HG03469 (cell line): Measurements from ENCODE around the gene CSRP1.

Experiments
- ATAC-seq: cut with Tn5 transposase; IDR thresholded peaks from one replicate; pipeline ENCODE4 v1.9.1; 2021; ENCODE audit warnings: mild to moderate bottlenecking, moderate library complexity, moderate number of reproducible peaks; ENCODE audit not compliant: unreplicated experiment

The CSRP1 gene

DNA sequence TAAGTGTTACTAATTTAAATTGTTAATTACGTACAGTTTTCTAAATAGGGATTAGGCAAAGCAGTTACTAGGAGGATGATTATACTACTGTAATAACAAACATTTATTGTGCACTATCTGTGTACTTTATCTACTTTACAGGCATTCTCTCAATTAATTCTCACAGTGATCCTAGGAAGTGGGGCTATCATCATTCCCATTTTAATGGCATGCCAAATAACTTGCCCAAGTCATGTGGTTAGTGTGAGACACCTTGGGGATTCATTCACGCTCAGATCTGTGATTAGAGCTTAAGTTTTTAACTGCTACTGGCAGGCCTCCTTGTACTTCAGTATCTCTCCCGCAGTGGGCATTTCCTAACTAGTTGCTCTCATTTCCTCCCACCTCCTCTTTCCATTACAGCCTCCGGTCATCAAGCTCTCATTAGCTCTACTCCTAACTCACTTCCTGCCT, 49.4 kb downstream of the CSRP1 start:
- ATAC-seq: no peak

GRCh38 chr1:201456499-201457309, 50.2 kb downstream of the CSRP1 start:
- ATAC-seq: no peak

DNA sequence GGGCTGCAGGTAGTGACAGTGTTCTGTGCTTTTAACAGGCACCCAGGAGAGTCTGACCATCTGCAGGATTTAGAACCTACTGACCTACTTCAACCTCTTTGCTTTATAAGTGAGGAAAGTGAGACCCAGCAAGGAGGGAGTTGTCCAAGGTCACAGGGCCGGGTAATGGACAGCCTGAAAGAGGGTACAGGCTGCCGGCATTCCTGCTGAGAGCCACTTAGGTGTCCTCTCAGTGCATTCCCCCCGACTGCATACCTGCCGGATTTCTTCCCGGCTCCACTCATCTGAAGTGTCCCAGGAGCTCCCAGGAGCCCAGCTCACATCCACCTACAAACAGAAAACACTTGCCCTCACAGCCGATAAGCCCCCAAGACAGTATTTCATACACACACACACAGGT, 51.8 kb downstream of the CSRP1 start:
- no peak for ATAC-seq

DNA sequence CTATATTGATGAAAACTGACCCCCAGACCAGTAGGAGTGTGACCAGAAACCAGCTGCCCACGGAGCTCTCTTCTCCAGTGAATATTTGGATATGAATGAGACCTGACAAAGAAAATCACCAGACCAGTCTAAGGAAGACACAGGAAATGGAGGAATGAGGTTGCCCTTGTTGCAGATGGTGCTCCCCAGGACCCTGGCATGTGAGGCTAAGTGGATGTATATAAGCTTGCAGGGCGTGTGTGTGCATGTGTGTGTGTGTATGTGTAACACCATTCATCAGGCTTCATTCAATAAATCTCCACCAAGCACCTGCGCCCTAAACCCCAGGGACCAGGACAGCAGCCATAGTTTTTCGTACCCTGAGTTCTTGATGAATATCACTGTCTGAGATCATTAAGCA, 52.3 kb downstream of the CSRP1 start:
- no peak for ATAC-seq

DNA sequence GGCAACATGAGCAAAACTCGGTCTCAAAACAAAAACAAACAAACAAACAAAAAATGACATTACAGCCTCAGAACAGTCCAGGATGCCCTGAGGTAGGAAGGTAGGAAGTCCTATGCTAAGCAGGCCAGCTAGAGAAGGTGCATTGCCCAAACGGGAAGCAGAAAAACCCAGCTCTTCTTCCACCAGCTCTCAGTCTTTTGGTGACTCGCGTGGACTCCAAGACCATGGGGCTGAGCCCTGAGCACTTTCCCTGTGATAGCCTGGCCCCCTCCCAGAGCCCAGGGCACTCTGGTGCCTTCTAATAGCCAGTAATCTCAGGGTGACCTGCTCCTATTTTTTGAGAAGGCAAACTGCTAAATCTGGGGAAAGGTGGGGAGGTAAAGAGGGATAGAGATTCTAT, 54.1 kb downstream of the CSRP1 start:
- no peak for ATAC-seq

DNA sequence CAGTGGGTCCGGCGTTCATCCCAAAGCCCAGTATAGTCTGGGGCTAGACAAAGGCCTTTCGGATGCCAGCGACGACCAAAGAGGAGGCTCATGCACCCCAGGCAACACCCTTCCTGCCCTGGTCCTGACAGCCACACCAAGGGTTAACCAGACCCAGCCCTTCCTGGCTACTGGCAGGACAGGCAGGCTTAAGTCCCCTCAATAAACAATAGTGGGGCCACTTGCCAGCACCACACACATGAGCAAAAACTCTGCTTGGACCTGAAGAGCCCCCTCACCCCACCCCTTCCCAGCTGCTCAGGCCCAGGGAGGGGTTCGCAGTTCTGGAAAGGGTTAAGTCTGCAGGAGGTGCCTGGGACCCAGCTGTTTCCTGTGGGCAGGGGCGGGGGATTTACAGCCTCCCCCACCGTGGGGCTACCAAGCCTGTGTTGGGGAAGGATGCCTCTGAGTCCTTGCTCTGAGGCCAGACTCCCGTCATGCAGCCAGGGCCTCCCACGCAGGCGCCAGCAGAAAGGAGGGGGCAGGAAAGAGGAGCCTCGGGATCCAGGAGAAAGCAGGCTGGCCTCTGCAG, 56.1 kb downstream of the CSRP1 start:
- ATAC-seq: no peak

DNA sequence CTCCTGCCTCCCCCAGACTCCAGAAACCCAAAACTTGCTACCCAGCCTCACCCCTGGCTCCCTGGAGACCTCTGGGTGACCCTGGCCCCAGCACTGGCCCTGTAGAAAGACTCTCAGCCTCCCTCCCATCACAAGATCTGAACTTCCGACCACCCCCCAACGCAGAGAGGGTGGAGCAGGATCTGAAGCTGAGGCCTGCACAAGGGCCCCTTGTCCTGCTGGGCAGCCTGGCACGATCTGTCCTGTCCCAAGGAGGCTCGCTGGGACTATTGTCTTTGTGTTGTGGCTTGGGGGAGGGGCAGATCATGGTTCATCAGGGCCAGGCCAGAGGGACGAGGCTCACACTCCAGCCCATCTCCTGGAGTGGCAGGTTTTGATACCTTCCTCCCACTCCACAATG, 57.9 kb downstream of the CSRP1 start:
- ATAC-seq: no peak

GRCh38 chr1:201447903-201448871, 58.7 kb downstream of the CSRP1 start:
- peak; percentile 54 for ATAC-seq

DNA sequence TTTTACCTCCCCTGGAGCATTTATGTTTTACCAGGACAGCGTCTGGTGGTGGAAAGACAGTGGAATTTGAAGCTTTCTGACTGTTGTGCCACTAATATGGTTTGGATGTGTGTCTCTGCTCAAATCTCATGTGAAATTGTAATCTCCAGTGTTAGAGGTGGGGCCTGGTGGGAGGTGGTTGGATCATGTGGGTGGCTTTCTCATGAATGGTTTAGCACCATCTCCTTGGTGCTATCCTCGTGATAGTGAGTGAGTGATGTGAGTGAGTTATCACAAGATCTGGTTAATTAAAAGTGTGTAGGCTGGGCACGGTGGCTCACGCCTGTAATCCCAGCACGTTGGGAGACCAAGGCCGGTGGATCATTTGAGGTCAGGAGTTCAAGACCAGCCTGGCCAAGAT, 61.6 kb downstream of the CSRP1 start:
- ATAC-seq: no peak

GRCh38 chr1:201444792-201445191, 62.1 kb downstream of the CSRP1 start:
- no peak for ATAC-seq

DNA sequence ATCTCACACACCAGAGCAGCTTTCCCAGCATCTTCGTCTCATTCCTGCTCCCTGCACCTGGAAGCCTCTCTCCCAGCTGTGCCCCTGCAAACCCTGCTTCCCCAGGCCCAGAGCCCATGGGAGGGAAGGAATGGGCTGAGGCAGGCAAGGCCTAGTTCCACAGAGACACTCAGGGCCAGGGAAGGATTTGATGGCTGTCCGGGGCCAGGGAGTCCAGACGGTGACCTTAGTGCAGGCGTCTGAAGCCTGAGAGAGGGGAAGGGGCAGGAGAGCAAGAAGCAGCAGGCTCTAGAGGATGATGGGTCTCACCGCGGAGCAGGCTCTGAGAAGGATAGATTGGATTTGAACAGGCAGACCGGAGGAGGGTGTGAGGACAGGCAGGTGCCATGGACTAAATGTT, 63.2 kb downstream of the CSRP1 start:
- no peak for ATAC-seq

GRCh38 chr1:201436969-201437368, 70.0 kb downstream of the CSRP1 start:
- ATAC-seq: no peak

DNA sequence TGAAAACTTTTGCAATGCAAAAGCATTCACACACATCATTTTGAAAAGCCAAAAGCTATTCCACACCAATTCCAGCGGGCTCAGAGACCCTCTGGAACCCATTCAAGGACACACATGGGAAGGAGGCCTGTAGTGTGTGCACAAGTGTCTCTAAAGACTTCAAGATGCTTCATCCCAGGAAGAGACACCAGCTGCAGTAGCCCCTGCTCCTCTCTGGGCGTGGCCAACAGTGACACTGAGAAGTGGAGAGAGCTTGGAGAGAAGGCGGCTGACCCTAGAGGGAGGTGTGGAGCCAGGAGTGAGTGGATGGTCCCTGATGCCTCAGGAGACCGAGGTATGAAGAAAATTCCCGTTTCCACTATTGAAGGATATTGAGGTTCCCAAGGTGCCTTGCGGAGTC, 70.5 kb downstream of the CSRP1 start:
- ATAC-seq: no peak

GRCh38 chr1:201434266-201434665, 72.7 kb downstream of the CSRP1 start:
- ATAC-seq: no peak

GRCh38 chr1:201433609-201434008, 73.3 kb downstream of the CSRP1 start:
- no peak for ATAC-seq
